ENCODE measurements around the gene GPR152.
A peak's percentile ranks its signal among the peaks of the same experiment; 100 is the strongest.
"Not testable (repeated sequence)": the region's sequence is repeated elsewhere in the genome, so short reads cannot be mapped to it uniquely, and the experiment has no call there.

GPR152 gene

GRCh38 chr11:67466367-67466766 lies 13.8 kb upstream of the GPR152 start:
- DNase-seq (ENCODE audit: low read depth in 2 of 2): no peak

GRCh38 chr11:67465530-67465929 lies 13.0 kb upstream of the GPR152 start:
- not testable (repeated sequence) for DNase-seq (ENCODE audit: low read depth in 2 of 2)

GRCh38 chr11:67465189-67465510 lies 12.6 kb upstream of the GPR152 start:
- no peak for DNase-seq (ENCODE audit: low read depth in 2 of 2)

GRCh38 chr11:67464411-67465188 lies 12.1 kb upstream of the GPR152 start:
- DNase-seq (ENCODE audit: low read depth in 2 of 2): peak; percentile 86 to 89

- no peak for DNase-seq (ENCODE audit: low read depth in 2 of 2)
Measured at GRCh38 chr11:67463680-67464410, 11.3 kb upstream of the GPR152 start.

- DNase-seq (ENCODE audit: low read depth in 2 of 2): no peak
Measured at GRCh38 chr11:67463186-67463585, 10.7 kb upstream of the GPR152 start.

GRCh38 chr11:67458266-67458665 lies 5.7 kb upstream of the GPR152 start:
- DNase-seq (ENCODE audit: low read depth in 2 of 2): no peak

GRCh38 chr11:67457453-67457852 lies 4.9 kb upstream of the GPR152 start:
- no peak for DNase-seq (ENCODE audit: low read depth in 2 of 2)

GRCh38 chr11:67456068-67456705 lies 3.7 kb upstream of the GPR152 start:
- DNase-seq (ENCODE audit: low read depth in 2 of 2): no peak

GRCh38 chr11:67455054-67455453 lies 2.5 kb upstream of the GPR152 start, which contains the start of gene CABP4:
CABP4 (plus strand) TSS chr11:67455354; CDS start chr11:67455424, 70 bp downstream.
- no peak for DNase-seq (ENCODE audit: low read depth in 2 of 2)

GRCh38 chr11:67453816-67454732 lies 1.5 kb upstream of the GPR152 start:
- DNase-seq (ENCODE audit: low read depth in 2 of 2): no peak

- no peak for DNase-seq (ENCODE audit: low read depth in 2 of 2)
Measured at GRCh38 chr11:67451658-67451976, 912 bp downstream of the GPR152 start.

GRCh38 chr11:67450796-67451657 lies 1.5 kb downstream of the GPR152 start:
- DNase-seq (ENCODE audit: low read depth in 2 of 2): no peak

- DNase-seq (ENCODE audit: low read depth in 2 of 2): no peak
Measured at GRCh38 chr11:67449116-67449844, 3.2 kb downstream of the GPR152 start.

- DNase-seq (ENCODE audit: low read depth in 2 of 2): no peak
Measured at GRCh38 chr11:67448220-67448609, 4.3 kb downstream of the GPR152 start.

GRCh38 chr11:67445515-67445914 lies 7.0 kb downstream of the GPR152 start:
- DNase-seq (ENCODE audit: low read depth in 2 of 2): no peak

- DNase-seq (ENCODE audit: low read depth in 2 of 2): no peak
Measured at GRCh38 chr11:67442504-67443404, 9.8 kb downstream of the GPR152 start.

GRCh38 chr11:67441731-67442351 lies 10.7 kb downstream of the GPR152 start:
- DNase-seq (ENCODE audit: low read depth in 2 of 2): no peak

GRCh38 chr11:67441098-67441563 lies 11.4 kb downstream of the GPR152 start:
- no peak for DNase-seq (ENCODE audit: low read depth in 2 of 2)
